Activated CD8-positive, alpha-beta memory T cell treated with anti-CD3 and anti-CD28 coated beads, Interleukin-2, amount 50 U/mL, for 24 hours (primary cell): ENCODE results near the gene OPRM1.
"Not testable (repeated sequence)": the region's sequence is repeated elsewhere in the genome, so short reads cannot be mapped to it uniquely, and the experiment has no call there.

Source experiments
- DNase-seq: peaks from one replicate; pipeline ENCODE4 v3.0.0-alpha.2; 2020; ENCODE audit errors: extremely low read depth

The OPRM1 gene

DNA sequence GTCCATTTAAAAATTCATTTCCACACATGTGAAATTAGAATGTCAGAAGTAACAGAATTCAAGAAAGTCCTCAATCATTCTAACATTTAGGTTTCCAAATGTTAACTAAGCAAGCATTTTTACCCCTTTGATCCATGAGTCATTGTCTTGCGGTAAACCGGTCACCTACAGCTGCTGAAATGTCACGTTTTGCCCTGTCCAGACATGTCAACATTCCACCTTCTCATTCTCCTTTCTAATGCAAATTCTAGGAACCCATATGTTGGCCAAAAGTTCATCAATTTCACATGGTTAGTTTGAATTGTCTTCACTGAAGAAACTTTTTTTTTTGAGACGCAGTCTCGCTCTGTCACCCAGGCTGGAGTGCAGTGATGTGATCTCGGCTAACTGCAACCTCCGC is 200.4 kb downstream of the OPRM1 start:
- no peak for DNase-seq

DNA sequence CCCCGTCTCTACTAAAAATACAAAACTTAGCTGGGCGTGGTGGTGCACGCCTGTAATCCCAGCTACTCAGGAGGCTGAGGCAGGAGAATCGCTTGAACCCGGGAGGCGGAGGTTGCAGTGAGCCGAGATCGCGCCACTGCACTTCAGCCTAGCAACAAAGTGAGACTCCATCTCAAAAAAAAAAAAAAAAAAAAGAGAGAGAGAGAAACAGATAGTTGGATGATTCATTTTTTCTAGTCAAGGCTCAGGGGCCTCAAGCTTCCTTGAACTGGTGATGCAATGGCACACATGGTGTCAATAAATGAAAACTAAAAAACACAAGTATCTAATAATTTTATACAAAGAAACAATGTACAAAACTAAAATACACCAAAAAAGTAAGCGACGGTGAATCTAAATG is 202.0 kb downstream of the OPRM1 start:
- DNase-seq = not testable (repeated sequence)

DNA sequence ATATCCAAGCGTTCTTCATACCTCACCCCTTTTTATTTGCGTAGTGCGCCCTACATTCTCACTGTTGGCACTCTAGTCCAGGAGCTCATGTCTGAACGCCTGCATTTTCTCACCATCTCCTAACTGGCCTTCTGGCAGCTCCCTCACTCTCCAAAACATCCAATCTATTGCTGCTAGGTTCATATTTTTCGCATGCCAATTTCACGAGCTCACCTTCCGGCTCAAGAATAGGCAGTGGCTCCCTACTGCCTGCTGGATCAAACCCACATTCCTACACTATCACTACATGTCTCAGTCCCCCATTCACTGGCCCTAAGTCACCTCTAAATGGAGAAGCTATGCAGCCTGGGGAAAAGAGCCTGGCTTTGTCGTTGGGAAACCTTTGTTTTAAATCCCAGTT is 202.5 kb downstream of the OPRM1 start:
- DNase-seq = no peak

DNA sequence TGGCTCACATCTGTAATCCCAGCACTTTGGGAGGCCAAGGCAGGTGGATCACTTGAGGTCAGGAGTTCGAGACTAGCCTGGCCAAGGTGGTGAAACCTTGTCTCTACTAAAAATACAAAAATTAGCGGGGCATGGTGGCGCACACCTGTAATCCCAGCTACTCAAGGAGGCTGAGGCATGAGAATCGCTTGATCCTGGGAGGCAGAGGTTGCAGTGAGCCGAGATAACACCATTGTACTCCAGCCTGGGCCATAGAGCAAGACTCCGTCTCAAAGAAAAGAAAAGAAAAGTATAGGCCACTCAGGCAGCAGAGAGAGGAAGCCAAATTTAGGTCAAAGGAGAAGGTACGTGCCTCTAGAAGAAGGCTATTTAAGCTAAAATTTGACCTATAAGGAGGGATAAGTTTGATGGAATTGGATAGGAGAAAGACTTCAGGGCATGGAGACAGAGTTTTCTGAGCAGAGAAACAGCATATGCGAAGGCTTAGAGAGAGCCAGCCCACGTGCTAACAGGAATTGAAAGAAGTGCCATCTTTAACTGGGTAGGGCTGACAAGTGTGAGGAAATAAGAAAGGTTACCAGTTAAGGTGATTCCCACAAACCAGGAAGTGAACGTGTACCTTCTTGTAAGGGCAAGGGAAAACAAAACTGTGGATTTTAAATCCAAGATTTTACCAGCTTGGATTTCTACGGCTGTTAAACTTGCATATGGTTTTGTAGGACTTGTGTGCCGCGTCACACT is 203.7 kb downstream of the OPRM1 start:
- no peak for DNase-seq

DNA sequence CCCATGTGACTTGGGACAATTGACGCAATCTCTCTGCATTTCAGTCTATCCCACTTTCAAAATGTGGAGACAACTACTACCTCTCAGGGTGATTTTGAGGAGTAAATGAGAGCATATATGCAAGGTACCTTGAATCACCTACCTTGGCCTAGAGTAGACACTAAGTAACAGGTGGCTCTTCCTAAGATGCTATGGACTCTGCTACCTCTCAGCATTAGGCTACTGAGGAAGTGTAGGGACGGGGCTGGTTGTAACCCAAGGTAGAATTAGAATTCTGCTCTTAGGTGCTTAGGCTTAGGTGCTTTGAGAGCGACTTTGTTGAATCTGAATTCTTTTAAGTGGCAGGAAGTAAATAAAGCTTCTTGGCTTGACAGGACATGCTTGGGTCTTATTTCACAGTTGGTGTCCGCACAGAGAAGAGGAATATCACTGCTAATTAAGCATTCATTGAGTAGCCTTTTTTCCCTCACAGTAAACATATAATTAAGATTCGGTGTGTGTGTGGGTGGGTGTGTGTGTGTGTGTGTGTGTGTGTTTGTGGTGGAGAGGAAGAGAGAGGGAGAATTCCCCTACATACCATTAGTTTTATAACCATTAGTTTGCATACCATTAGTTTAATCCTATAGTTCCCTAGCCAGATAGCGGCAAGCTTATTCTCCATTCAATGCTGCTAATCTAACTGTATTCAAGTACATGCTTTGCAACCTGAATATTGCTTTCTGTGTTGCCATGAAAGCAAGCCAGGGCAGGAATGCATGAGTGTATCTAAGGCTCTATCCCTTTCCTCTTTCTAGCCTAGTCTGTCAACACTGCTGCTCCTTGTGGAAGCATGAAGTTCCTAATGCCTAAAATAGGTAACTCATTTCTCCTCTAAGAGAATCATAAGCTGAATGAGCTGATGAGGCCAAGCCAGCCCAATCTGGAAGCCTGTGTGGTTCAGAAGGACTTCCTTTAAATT is 205.0 kb downstream of the OPRM1 start:
- no peak for DNase-seq

DNA sequence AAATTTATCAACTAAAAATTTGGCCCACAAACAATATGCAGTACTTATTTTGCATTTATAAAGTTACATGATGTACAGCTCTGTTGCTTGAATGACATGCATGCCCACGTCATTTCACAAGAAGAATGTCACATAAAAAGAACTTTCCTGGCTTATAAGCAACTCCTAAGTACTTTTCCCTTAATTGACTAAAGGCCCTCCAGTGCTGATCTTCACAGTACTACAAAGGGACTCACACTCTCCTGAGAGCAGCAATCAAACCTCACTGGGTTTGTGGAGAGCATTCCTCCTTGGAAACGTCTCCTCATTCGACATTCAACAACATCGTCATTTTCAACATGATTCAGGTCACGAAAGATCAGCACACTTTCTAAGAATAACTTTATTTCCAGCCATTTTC is 206.5 kb downstream of the OPRM1 start:
- no peak for DNase-seq

DNA sequence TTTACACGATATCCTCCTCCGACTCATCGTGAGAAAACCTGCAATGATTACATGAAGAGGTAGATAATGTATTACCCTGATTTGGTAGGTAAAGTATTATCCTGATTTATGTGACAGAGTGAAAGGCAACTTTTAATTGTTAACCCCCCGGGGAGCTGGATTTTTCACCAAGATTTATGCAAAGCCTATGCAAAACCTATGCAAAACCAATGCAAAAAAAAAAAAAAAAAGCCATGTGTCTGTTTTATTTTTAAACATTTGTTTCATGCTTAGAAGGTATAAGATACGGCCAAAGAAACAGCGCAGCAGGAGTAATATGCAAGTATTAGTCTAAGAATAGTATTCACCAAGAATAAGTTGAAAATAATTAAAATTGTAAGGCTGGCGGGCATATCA is 207.7 kb downstream of the OPRM1 start:
- DNase-seq = no peak

DNA sequence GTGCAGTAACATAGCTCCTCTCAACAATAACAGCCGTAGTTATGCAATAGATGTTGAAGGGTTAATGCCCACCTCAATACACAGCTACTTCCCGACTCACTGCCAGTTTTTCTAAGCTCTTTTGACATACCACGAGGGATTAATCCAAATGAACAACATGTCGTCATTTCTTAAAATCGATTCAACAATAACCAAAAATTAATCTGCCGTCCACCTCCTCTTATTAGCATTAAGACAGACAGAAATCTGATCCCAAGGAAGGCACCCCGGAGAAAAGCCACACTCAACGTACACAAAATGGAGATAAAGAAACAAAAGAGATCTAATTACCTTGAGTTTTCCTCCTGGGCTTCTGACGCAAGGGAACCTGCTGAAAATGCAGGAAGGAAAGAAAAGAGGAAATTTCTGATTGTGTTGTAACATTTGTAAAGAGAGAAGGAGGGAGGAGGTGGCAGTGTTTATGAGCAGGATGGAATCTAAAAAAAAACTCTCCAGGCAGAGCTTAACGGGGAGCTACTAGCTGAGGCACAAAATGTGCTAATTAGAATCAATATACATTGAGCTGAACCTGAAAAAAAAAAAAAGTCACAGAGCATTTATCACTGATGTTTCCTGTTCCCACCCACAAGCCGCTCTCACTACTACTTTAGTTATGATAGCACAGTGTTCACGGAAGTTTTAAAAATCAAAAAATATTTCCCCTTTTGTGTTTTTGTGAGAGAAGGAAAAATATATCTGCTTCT is 208.2 kb downstream of the OPRM1 start:
- DNase-seq = no peak

DNA sequence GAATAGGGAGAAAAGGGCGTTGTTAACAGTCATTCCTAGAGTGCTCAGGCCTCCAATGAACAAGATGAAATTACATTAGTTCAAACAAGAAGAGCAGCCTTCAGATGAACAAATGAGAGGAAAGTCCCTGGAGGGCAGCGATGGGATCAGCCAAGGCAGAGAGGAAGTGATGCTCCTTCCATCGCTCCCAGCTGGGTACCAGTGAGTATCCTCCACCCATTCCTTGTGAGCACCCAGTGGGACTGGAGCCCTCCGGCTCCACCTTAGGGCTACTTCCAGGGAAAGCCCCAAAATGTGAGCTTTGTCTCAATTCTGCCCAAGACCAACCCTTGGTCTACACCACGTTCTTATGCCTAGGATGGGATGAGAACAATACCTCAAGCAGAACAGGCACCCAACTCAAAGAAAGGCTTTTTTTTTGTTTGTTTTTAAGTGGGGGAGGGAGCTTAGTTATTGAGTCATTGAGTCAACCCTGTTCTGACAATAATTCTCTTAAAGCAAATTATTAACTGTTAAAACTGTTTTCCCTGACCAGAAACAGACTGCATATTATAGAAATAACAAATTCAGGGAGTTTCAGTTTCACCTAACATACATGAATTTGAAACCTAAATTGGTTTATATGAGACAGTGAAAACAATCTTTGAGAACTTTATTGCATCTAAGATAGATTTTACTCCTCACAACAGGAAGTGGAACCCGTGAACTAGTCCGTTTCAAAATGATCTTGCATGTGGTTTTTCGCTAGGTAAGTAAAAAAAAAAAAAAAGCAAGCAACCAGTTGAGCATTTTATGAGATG is 210.7 kb downstream of the OPRM1 start:
- DNase-seq = no peak

DNA sequence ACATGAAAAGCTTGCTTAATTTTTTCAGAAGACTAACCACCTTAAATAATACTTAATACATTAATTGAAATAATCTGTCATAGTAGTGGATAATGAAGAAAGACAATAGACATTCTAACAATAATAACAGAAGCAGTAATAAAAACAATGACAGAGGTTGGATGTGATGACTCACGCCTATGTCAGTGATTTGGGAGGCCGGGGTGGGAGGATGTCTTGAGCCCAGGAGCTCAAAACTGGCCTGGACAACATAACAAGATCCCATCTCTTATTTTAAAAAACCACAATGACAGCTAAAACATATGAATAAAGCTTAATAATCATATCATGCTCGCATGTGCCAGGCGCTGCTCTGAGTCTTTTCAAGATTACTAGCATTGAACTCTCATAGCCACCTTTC is 212.1 kb downstream of the OPRM1 start:
- no peak for DNase-seq

DNA sequence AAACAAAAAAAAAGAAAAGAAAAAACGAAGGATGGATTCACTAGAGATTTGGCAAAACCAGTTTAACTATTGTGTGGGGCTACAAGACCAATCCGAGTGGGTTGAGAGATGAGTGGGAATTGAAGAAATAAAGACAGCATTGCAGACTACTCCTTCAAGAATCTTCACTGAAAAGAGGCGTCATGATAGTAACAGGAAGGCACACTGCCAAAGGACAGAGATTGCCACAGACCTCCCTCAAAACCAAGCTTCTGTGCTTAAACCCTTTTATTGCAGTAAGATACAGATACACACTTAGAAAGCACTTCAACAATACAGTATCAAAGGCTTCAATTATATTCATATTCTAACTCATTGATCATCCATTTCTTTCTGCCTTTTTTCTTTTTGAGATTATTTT is 213.6 kb downstream of the OPRM1 start:
- no peak for DNase-seq

DNA sequence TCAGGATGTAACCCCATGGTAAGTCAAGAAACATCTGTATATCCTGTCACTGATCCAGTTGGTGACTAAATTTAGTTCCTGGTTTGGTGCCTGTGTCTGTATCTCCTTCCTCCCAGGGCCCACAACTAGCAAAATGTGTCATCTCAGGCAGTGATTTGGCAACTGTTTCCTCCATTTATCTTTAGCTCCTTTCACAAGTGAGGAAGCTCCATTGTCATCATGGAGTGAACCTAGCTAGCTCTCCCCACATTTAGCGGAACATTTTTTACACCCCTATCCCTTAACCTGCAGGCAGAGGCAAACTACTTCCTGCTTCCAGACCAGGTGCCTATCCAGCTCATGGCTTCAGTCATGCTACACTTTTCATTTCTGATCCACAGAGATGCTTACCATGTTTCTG is 218.0 kb downstream of the OPRM1 start:
- DNase-seq = no peak

DNA sequence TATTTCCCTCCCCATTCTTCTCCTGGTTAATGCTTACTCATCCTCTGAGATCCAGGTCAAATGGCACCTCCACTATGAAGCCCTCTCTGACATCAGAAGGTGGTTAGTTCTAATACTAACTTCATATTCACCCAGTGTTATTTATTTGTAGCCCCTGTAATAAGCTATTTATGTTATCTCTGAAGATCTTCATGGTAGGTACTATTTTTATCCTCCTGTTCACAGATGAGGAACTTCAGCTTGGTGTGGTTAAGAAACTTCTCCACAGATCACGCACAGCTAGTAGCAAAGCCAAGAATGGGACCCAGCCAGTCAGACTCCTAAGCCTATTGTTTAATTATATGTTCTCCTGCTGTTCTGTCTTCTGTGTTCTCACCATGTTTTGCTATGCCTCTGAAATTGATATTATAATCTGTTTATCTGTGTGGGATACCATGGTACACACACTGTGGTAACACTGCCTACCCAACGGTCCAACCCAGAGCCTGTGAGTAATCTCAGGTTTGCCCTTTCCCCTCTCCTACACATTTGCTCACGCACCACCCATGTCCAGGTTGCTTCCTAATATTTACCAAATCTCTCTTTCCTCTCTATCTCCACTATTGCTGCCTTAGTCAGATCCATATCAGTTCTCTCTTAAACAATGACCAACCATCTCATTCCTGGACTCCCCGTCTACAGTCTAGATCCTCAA is 219.2 kb downstream of the OPRM1 start:
- DNase-seq = no peak

DNA sequence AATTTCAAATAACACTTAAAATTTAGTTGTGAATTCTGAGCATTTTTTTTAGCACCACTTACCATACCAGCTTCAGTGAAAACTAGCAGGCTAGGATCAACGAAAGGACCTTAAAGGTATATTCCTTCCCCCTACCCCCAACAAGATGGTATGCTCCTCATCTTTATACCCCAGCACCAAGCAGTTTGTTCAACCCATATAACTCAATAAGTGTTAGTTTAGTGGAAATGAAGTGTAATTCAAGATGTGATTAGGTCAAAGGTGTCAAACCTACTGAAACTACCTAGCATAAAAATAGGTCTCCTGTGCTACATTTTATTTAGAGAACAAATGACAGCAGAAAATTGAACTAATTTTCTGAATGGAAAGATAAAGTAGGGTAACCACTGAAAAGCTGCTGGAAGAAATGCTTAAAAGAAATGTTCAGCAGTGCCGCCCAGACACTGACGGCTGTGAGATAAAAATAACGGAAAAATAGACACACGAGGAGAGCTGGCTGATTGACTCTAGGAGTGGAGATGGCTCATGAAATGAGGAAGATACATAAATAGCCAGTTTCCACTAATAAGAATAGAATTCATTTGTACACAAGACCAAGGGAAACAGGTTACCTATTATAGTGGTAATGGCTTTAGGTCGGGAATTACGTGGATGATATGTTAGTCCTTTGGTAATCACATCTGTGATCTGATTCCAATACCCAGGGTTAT is 222.8 kb downstream of the OPRM1 start:
- DNase-seq = no peak

DNA sequence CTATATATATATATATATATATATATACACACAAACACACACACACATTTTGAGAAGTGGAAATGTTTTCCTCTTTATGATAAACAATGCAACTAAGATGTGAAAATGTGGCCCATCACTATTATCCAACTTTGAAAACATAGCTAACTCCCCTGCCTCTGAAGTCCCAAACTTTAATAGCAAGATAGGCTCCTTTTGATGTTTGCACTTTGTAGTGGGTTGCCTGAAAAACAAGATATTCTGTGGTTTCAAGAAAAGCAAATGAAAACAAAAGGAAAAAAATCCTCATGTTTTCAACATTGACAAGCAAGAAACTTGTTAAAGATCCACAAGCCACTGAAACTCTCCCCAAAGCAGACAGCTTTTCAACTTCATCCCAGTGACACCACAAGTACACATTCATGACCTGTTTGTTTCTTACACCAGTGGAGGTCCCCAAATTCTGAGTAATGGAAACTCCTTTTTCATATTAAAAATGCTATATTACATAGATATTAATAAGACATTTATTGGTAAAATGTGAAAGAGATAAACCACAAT is 227.6 kb downstream of the OPRM1 start:
- no peak for DNase-seq

DNA sequence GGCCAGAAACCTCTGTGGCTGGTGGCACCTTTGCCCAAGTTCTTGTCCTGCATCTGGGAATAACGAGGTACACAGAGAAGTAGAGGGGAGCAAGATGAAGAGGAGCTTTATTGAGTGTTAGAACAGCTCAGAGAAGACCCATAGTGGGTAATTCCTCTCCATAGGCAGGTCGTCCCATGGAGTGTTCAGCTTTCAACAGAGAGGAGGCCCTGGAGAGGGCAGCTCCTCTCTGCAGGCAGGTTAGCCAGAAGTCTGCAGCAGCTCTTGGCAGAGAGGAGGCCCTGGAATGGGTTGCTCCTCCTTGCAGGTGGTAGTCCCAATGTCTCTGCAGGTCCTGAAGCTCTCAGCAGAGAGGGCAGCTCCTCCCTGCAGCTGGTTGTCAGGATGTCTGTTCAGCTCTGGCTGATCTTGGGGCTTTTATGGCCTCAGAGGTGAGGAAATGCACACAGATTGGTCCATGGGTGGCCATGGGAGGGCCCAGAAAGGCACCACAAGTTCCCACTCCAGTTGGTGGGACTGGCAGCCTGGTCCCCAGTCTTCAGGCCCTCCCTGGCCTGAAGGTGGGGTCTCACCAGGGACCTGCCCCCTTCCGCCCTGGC is 228.6 kb downstream of the OPRM1 start:
- DNase-seq = no peak

DNA sequence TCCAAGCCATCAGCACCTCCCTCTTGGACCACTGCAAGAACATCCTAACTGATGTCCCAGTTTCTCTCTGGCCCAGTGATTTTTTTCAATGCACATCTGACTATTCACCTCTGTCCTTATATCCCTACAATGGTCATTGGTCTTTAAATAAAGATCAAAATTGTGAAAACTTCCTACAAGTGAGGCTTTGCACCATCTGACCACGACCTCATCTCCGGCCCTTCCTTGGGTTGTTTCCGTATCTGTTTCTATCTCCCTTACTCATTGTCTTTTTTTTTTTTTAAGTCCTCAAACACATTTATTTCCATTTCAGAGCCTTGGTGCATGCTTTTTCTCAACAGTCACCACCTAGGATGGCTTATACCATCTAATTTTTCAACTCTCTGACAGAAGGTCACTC is 229.4 kb downstream of the OPRM1 start:
- no peak for DNase-seq

DNA sequence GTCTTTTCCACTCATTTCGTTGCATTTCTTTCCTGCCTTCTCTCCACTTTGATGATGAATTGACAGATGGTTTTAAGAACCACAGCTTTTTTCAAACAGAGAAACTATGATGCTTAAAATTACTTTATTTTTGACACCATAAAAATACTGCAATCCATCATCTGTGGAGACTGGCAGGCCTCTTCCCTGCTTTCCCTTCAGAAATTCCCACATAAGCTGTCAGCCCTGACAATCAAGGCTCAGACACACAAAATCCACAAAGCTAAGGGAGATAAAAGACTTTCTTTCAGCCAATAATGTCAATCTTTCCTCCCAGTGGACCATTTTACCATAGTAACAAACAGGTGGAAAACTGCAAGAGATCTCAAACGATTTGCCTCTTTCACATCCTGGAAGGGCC is 235.1 kb downstream of the OPRM1 start:
- no peak for DNase-seq

DNA sequence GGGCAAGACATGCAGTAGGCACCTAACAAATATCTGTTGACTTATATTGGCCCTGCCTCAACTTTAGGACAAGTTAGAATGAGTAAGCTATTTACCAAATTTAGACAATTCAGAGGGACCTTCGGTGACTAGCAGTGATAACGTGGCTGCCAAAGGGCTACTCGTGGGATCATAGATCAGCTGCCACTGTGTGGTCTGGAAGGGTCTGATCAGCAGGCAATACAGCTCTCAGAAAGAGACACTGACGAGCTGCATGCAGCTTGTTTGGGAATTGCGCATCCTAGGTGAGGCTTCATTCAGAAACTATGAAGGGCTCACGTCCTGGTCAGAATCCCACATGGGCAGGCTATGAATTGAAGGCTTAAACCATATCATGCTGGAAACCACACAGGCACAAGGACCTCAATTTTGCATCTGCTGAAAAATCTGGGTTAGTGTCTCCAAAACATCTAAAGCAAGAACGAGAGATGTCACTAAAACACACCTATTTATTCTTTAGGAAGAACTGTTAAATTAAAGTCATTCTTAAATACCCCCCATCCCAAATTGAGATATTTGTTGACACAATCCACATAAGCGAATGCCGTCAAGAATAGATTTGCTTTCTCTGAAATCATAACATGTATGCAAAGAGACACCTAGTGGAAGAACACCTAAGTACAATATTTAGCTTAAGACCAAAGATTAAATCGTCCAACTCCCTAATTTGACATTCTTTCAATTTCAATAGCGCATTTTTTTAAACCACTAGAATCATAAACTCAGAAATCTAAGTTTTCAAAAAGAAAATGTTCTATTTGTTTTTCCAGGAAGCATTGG is 238.0 kb downstream of the OPRM1 start:
- DNase-seq = no peak
